ENCODE data around the gene DSG3. TPM values are rescaled to one million over a fixed set of nuclear protein-coding genes. Genes with fewer than 3 reads are reported as not detected.
"Not testable (repeated sequence)": the region's sequence is repeated elsewhere in the genome, so short reads cannot be mapped to it uniquely, and the experiment has no call there.

Gene DSG3
- total RNA-seq, 2 donors from 2014 or later: not detected

DNA sequence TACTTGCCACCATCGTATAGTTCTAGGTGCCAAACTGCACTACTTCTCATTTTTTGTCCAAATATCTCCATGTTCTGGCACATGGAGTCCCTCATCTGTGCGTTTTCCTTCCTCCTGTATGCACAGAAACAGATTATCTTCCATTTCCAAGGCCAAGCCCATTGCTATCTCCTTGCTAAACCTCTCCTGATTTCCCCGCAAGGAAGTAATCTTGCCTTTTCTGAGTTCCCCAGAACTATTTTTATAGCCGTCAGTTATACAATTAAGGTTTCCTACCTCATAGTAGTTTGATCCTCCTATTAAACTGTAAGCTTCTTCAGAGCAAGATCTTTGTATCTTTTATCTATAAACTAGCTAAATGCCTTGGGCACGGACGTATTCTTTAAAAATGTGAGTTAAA is 57.6 kb downstream of the DSG3 start:
- H3K4me3 Mint-ChIP-seq: no peak overlapping the region
- H3K4me1 Mint-ChIP-seq (ENCODE audit: low read depth in 2 of 2): no peaks in the 10 kb centered on the region
- no peaks in the 10 kb centered on the region for H3K36me3 Mint-ChIP-seq
- H3K9me3 Mint-ChIP-seq: no peaks in the 10 kb centered on the region
- DNase-seq (ENCODE audit: low spot score) (no peak), ATAC-seq (no peak)
- H3K27me3 Mint-ChIP-seq: peaks cover 9 to 13% of the 10 kb centered on the region in 2 donors
- no peak overlapping the region for H3K27ac Mint-ChIP-seq

DNA sequence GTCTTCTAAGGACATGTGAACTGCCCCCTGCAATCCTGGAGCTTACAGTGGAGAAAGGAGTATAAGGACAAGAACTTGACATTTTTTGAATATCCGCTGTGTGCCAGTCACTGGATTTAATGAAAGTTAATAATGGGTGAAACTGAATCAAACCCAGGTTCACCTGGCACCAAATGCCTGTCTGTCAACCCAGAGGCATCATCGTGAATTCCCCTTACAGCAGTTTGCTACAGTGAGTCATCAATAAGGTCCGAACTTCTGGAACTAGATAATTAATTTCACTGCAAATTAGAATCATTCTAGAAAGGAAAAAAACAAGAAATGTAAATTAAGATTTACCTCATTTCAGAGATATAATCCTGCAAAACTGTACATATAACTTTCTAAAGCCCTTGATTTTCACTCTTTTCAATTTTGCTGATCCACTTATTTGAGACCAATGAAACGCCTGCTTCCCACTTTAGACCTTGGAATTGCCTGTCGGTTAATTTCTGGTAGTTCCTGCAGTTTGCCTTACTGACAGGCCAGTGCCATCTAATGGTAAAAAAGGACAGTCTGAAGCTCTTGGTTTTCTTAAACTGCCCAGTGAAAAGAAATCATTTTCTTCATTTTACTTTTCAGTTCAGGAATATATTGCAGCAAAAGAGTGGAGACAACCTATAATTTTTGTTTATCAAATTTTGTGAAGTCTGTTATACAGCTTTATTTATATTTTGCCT is 58.6 kb downstream of the DSG3 start:
- Mint-ChIP-seq H3K27me3 (peaks cover 9 to 12% of the 10 kb centered on the region in 2 donors), H3K4me1 (ENCODE audit: low read depth in 2 of 2) (no peaks in the 10 kb centered on the region), H3K9me3 (no peaks in the 10 kb centered on the region), H3K27ac (no peak overlapping the region), H3K4me3 (no peak overlapping the region), H3K36me3 (no peaks in the 10 kb centered on the region)
- no peak for ATAC-seq
- DNase-seq (ENCODE audit: low spot score): no peak

DNA sequence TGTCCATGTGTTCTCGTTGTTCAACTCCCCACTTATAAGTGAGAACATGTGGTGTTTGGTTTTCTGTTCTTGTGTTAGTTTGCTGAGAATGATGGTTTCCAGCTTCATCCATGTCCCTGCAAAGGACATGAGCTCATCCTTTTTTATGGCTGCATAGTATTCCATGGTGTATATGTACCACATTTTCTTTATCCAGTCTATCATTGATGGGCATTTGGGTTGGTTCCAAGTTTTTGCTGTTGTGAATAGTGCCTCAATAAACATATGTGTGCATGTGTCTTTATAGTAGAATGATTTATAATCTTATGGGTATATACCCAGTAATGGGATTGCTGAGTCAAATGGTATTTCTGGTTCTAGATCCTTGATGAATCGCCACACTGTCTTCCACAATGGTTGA is 59.6 kb downstream of the DSG3 start:
- not testable (repeated sequence) for H3K36me3 Mint-ChIP-seq, ATAC-seq, H3K27ac Mint-ChIP-seq

DNA sequence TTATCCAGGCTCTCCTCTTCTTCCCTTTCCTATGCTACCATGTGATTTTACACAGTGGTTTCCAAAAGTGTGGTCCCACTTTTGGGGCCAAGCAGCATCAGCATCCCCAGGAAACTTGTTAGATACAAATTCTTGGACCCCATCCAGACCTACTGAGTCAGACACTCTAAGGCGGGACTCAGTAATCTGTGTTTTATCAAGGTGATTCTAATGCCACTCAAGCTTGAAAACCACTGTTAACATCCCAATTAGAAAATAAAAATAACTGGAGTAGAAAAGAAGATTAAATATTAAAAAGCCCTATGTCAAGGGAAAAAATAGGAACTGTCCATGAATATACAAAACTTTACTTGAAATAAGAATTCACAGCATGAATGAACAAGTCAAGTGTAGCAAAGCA is 61.2 kb downstream of the DSG3 start:
- Mint-ChIP-seq H3K27ac (no peak overlapping the region), H3K36me3 (no peaks in the 10 kb centered on the region), H3K4me1 (ENCODE audit: low read depth in 2 of 2) (no peaks in the 10 kb centered on the region), H3K27me3 (peaks cover 14 to 29% of the 10 kb centered on the region in 2 donors), H3K4me3 (no peak overlapping the region), H3K9me3 (no peaks in the 10 kb centered on the region)
- no peak for DNase-seq (ENCODE audit: low spot score)
- no peak for ATAC-seq

More for the DNA sequence above, 59.6 kb downstream of the DSG3 start:
- not testable (repeated sequence) for DNase-seq (ENCODE audit: low spot score); H3K9me3 Mint-ChIP-seq; H3K4me1 Mint-ChIP-seq (ENCODE audit: low read depth in 2 of 2); H3K4me3 Mint-ChIP-seq
- H3K27me3 Mint-ChIP-seq: peaks cover 7 to 12% of the 10 kb centered on the region in 2 donors

- Mint-ChIP-seq H3K4me3 (no peak overlapping the region), H3K27ac (no peak overlapping the region), H3K36me3 (no peaks in the 10 kb centered on the region), H3K4me1 (ENCODE audit: low read depth in 2 of 2) (no peaks in the 10 kb centered on the region), H3K27me3 (peaks cover 17 to 32% of the 10 kb centered on the region in 2 donors), H3K9me3 (no peaks in the 10 kb centered on the region)
- no peak for ATAC-seq
- no peak for DNase-seq (ENCODE audit: low spot score)
These were observed 62.0 kb downstream of the DSG3 start for GRCh38 chr18:31509571-31509970.

- DNase-seq (ENCODE audit: low spot score): no peak
- H3K36me3 Mint-ChIP-seq: no peaks in the 10 kb centered on the region
- no peaks in the 10 kb centered on the region for H3K9me3 Mint-ChIP-seq
- ATAC-seq: no peak
- H3K4me3 Mint-ChIP-seq: no peak overlapping the region
- H3K27ac Mint-ChIP-seq: no peak overlapping the region
- H3K4me1 Mint-ChIP-seq (ENCODE audit: low read depth in 2 of 2): no peaks in the 10 kb centered on the region
- H3K27me3 Mint-ChIP-seq: peaks cover 17 to 32% of the 10 kb centered on the region in 2 donors
These were observed 62.8 kb downstream of the DSG3 start for GRCh38 chr18:31510319-31510718.

- peak in 1 of 2 donors; percentile 54 for ATAC-seq
- no peak overlapping the region for H3K4me3 Mint-ChIP-seq
- DNase-seq (ENCODE audit: low spot score): no peak
- no peaks in the 10 kb centered on the region for H3K9me3 Mint-ChIP-seq
- H3K4me1 Mint-ChIP-seq (ENCODE audit: low read depth in 2 of 2): no peaks in the 10 kb centered on the region
- H3K27ac Mint-ChIP-seq: no peak overlapping the region
- H3K36me3 Mint-ChIP-seq: no peaks in the 10 kb centered on the region
- H3K27me3 Mint-ChIP-seq: peaks cover 17 to 32% of the 10 kb centered on the region in 2 donors
These were observed 63.6 kb downstream of the DSG3 start for GRCh38 chr18:31511098-31511497.

DNA sequence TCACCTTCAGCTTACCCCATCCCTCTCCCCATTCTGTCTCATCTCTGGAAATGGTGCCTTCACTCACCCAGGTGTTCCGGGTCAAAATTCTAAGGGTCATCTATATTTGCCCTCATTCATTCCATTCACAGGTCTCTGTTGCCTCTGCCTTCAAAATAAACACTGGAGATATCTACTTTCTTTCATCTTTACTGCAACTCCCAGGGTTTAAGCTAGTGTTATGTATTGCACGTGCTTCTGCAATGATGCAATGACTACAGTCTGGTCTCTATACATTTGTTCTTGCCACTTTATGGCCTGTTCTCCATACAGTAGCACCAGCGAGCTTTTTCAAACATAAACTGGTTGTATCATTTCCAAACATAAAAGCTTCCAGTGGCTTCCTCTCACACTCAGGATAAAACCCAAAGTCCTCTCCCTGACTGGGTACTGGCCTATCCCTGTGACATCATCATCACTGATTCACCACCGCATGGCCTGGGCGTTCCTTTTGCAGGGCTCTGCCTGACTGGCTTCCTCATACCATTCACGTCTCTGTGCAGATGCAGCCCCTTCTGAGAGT is 64.7 kb downstream of the DSG3 start:
- Mint-ChIP-seq H3K9me3 (no peaks in the 10 kb centered on the region), H3K4me3 (no peak overlapping the region), H3K27ac (no peak overlapping the region), H3K27me3 (peaks cover 17 to 32% of the 10 kb centered on the region in 2 donors), H3K4me1 (ENCODE audit: low read depth in 2 of 2) (no peaks in the 10 kb centered on the region), H3K36me3 (no peaks in the 10 kb centered on the region)
- no peak for ATAC-seq
- no peak for DNase-seq (ENCODE audit: low spot score)

- ATAC-seq (no peak), DNase-seq (ENCODE audit: low spot score) (no peak)
- no peaks in the 10 kb centered on the region for H3K36me3 Mint-ChIP-seq
- no peaks in the 10 kb centered on the region for H3K4me1 Mint-ChIP-seq (ENCODE audit: low read depth in 2 of 2)
- no peak overlapping the region for H3K27ac Mint-ChIP-seq
- no peaks in the 10 kb centered on the region for H3K9me3 Mint-ChIP-seq
- no peak overlapping the region for H3K4me3 Mint-ChIP-seq
- peaks cover 14 to 32% of the 10 kb centered on the region in 2 donors for H3K27me3 Mint-ChIP-seq
These were observed 65.8 kb downstream of the DSG3 start for GRCh38 chr18:31513189-31513935.

- Mint-ChIP-seq H3K27ac (no peak overlapping the region), H3K4me1 (ENCODE audit: low read depth in 2 of 2) (no peaks in the 10 kb centered on the region), H3K9me3 (no peaks in the 10 kb centered on the region), H3K4me3 (no peak overlapping the region), H3K36me3 (no peaks in the 10 kb centered on the region), H3K27me3 (peaks cover 14 to 33% of the 10 kb centered on the region in 2 donors)
- ATAC-seq: no peak
- DNase-seq (ENCODE audit: low spot score): no peak
These were observed 68.9 kb downstream of the DSG3 start for GRCh38 chr18:31516437-31516836.

DNA sequence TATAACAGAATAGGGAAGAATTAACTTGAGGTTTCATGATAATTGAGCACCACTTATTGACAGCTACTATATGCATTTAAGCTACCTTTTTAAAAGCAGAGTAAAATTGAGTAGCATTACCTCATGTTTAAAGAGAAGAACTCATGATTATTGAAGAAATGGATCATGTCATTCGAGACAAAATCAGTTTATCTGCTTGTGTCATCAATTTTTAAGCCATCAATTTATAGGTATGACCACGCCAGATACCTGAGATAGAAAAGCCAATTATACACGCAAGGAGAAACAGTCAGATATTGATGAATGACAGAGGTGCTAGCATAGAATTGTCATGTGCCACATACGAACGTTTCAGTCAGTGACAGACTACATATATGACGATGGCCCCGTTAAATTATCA is 78.8 kb downstream of the DSG3 start:
- H3K4me3 Mint-ChIP-seq: no peak overlapping the region
- peaks cover 8 to 14% of the 10 kb centered on the region in 2 donors for H3K27me3 Mint-ChIP-seq
- ATAC-seq (no peak), DNase-seq (ENCODE audit: low spot score) (no peak)
- no peaks in the 10 kb centered on the region for H3K9me3 Mint-ChIP-seq
- no peaks in the 10 kb centered on the region for H3K4me1 Mint-ChIP-seq (ENCODE audit: low read depth in 2 of 2)
- no peak overlapping the region for H3K27ac Mint-ChIP-seq
- H3K36me3 Mint-ChIP-seq: no peaks in the 10 kb centered on the region

Other genes starting within 250 kb of the DSG3 start
- gene DSG1, start 129.6 kb upstream of the DSG3 start, total RNA-seq: not detected
- not detected for gene DSG4, start 71.0 kb upstream of the DSG3 start, total RNA-seq
- under 1 TPM in 1 of 2 donors, not detected in 1; 0.14 TPM for gene DSG2, start 50.4 kb downstream of the DSG3 start, total RNA-seq
- gene TTR, start 144.1 kb downstream of the DSG3 start, total RNA-seq: not detected
- 10 to 100 TPM in 1 of 2 donors, 1 to 10 TPM in 1; 2.3 to 23.6 TPM for gene B4GALT6, start 236.8 kb downstream of the DSG3 start, total RNA-seq

Data from natural killer cell treated with Interleukin-12 subunit alpha and Interleukin-12 subunit beta and Interleukin-15 and Interleukin-18, amount 100 ng/mL, for 72 hours (primary cell).